ENCODE measurements around the gene DIAPH2.
A peak's percentile ranks its signal among the peaks of the same experiment; 100 is the strongest.

DIAPH2 gene

GRCh38 chrX:97539970-97540519, 855.4 kb downstream of the DIAPH2 start:
- Histone ChIP-seq H3K27ac (ENCODE audit: low read depth, low read length) (no peak overlapping the region), H3K9me3 (ENCODE audit: low read length) (no peaks in the 10 kb centered on the region), H3K27me3 (ENCODE audit: control insufficient read depth in 1 of 2, insufficient read depth in 2 of 2, low read length in 2 of 2) (no peaks in the 10 kb centered on the region), H3K9ac (ENCODE audit: low read length) (no peak overlapping the region), H3K36me3 (ENCODE audit: insufficient read depth, low read length) (no peaks in the 10 kb centered on the region), H3K4me3 (ENCODE audit: low read depth in 1 of 2, low read length in 2 of 2) (no peak overlapping the region), H3K4me1 (ENCODE audit: insufficient read depth, low read length) (no peaks in the 10 kb centered on the region)

GRCh38 chrX:97547877-97548578, 863.4 kb downstream of the DIAPH2 start:
- Histone ChIP-seq H3K9ac (ENCODE audit: low read length) (no peak overlapping the region), H3K4me1 (ENCODE audit: insufficient read depth, low read length) (no peaks in the 10 kb centered on the region), H3K4me3 (ENCODE audit: low read depth in 1 of 2, low read length in 2 of 2) (no peak overlapping the region), H3K9me3 (ENCODE audit: low read length) (no peaks in the 10 kb centered on the region), H3K27ac (ENCODE audit: low read depth, low read length) (no peak overlapping the region), H3K27me3 (ENCODE audit: control insufficient read depth in 1 of 2, insufficient read depth in 2 of 2, low read length in 2 of 2) (no peaks in the 10 kb centered on the region), H3K36me3 (ENCODE audit: insufficient read depth, low read length) (no peaks in the 10 kb centered on the region)

GRCh38 chrX:97551821-97552220, 867.2 kb downstream of the DIAPH2 start:
- H3K4me3 ChIP-seq (ENCODE audit: low read depth in 1 of 2, low read length in 2 of 2) = no peak overlapping the region
- no peaks in the 10 kb centered on the region for H3K9me3 ChIP-seq (ENCODE audit: low read length)
- H3K36me3 ChIP-seq (ENCODE audit: insufficient read depth, low read length) = no peaks in the 10 kb centered on the region
- no peaks in the 10 kb centered on the region for H3K27me3 ChIP-seq (ENCODE audit: control insufficient read depth in 1 of 2, insufficient read depth in 2 of 2, low read length in 2 of 2)
- no peak overlapping the region for H3K27ac ChIP-seq (ENCODE audit: low read depth, low read length)
- no peaks in the 10 kb centered on the region for H3K4me1 ChIP-seq (ENCODE audit: insufficient read depth, low read length)
- no peak overlapping the region for H3K9ac ChIP-seq (ENCODE audit: low read length)

- H3K9ac ChIP-seq (ENCODE audit: low read length) = no peak overlapping the region
Observed at GRCh38 chrX:97553833-97554232, 869.2 kb downstream of the DIAPH2 start.

GRCh38 chrX:97556359-97556758, 871.7 kb downstream of the DIAPH2 start:
- Histone ChIP-seq H3K27ac (ENCODE audit: low read depth, low read length) (no peak overlapping the region), H3K27me3 (ENCODE audit: control insufficient read depth in 1 of 2, insufficient read depth in 2 of 2, low read length in 2 of 2) (no peaks in the 10 kb centered on the region)

More at GRCh38 chrX:97553833-97554232, 869.2 kb downstream of the DIAPH2 start:
- Histone ChIP-seq H3K4me3 (ENCODE audit: low read depth in 1 of 2, low read length in 2 of 2) (no peak overlapping the region), H3K36me3 (ENCODE audit: insufficient read depth, low read length) (no peaks in the 10 kb centered on the region), H3K4me1 (ENCODE audit: insufficient read depth, low read length) (no peaks in the 10 kb centered on the region), H3K27ac (ENCODE audit: low read depth, low read length) (no peak overlapping the region), H3K27me3 (ENCODE audit: control insufficient read depth in 1 of 2, insufficient read depth in 2 of 2, low read length in 2 of 2) (no peaks in the 10 kb centered on the region), H3K9me3 (ENCODE audit: low read length) (no peaks in the 10 kb centered on the region)

GRCh38 chrX:97563531-97564133, 879.0 kb downstream of the DIAPH2 start:
- peak overlapping the region; percentile 26 for H3K27ac ChIP-seq (ENCODE audit: low read depth, low read length)
- no peaks in the 10 kb centered on the region for H3K9me3 ChIP-seq (ENCODE audit: low read length)
- no peaks in the 10 kb centered on the region for H3K36me3 ChIP-seq (ENCODE audit: insufficient read depth, low read length)
- no peaks in the 10 kb centered on the region for H3K27me3 ChIP-seq (ENCODE audit: control insufficient read depth in 1 of 2, insufficient read depth in 2 of 2, low read length in 2 of 2)
- peak overlapping the region; percentile 35 for H3K9ac ChIP-seq (ENCODE audit: low read length)
- H3K4me3 ChIP-seq (ENCODE audit: low read depth in 1 of 2, low read length in 2 of 2) = peak overlapping the region; percentile 52 to 64
- H3K4me1 ChIP-seq (ENCODE audit: insufficient read depth, low read length) = no peaks in the 10 kb centered on the region

More at GRCh38 chrX:97556359-97556758, 871.7 kb downstream of the DIAPH2 start:
- Histone ChIP-seq H3K4me3 (ENCODE audit: low read depth in 1 of 2, low read length in 2 of 2) (no peak overlapping the region), H3K36me3 (ENCODE audit: insufficient read depth, low read length) (no peaks in the 10 kb centered on the region), H3K9ac (ENCODE audit: low read length) (no peak overlapping the region), H3K9me3 (ENCODE audit: low read length) (no peaks in the 10 kb centered on the region), H3K4me1 (ENCODE audit: insufficient read depth, low read length) (no peaks in the 10 kb centered on the region)

- H3K36me3 ChIP-seq (ENCODE audit: insufficient read depth, low read length) = no peaks in the 10 kb centered on the region
Observed at GRCh38 chrX:97564496-97564895, 879.9 kb downstream of the DIAPH2 start.

GRCh38 chrX:97587171-97587570, 902.5 kb downstream of the DIAPH2 start:
- Histone ChIP-seq H3K27me3 (ENCODE audit: control insufficient read depth in 1 of 2, insufficient read depth in 2 of 2, low read length in 2 of 2) (peaks cover 0 to 5% of the 10 kb centered on the region in 2 donors), H3K36me3 (ENCODE audit: insufficient read depth, low read length) (no peaks in the 10 kb centered on the region), H3K9ac (ENCODE audit: low read length) (no peak overlapping the region), H3K4me3 (ENCODE audit: low read depth in 1 of 2, low read length in 2 of 2) (no peak overlapping the region), H3K27ac (ENCODE audit: low read depth, low read length) (no peak overlapping the region), H3K9me3 (ENCODE audit: low read length) (no peaks in the 10 kb centered on the region), H3K4me1 (ENCODE audit: insufficient read depth, low read length) (no peaks in the 10 kb centered on the region)

More at GRCh38 chrX:97564496-97564895, 879.9 kb downstream of the DIAPH2 start:
- H3K9me3 ChIP-seq (ENCODE audit: low read length) = no peaks in the 10 kb centered on the region
- H3K4me1 ChIP-seq (ENCODE audit: insufficient read depth, low read length) = no peaks in the 10 kb centered on the region
- H3K27me3 ChIP-seq (ENCODE audit: control insufficient read depth in 1 of 2, insufficient read depth in 2 of 2, low read length in 2 of 2) = no peaks in the 10 kb centered on the region
- no peak overlapping the region for H3K9ac ChIP-seq (ENCODE audit: low read length)
- H3K4me3 ChIP-seq (ENCODE audit: low read depth in 1 of 2, low read length in 2 of 2) = no peak overlapping the region
- H3K27ac ChIP-seq (ENCODE audit: low read depth, low read length) = no peak overlapping the region

- Histone ChIP-seq H3K4me3 (ENCODE audit: low read depth in 1 of 2, low read length in 2 of 2) (no peak overlapping the region), H3K27me3 (ENCODE audit: control insufficient read depth in 1 of 2, insufficient read depth in 2 of 2, low read length in 2 of 2) (peaks cover 0 to 5% of the 10 kb centered on the region in 2 donors), H3K4me1 (ENCODE audit: insufficient read depth, low read length) (no peaks in the 10 kb centered on the region), H3K36me3 (ENCODE audit: insufficient read depth, low read length) (no peaks in the 10 kb centered on the region), H3K27ac (ENCODE audit: low read depth, low read length) (no peak overlapping the region), H3K9me3 (ENCODE audit: low read length) (no peaks in the 10 kb centered on the region), H3K9ac (ENCODE audit: low read length) (no peak overlapping the region)
Observed at GRCh38 chrX:97594646-97595224, 910.1 kb downstream of the DIAPH2 start.

GRCh38 chrX:97597954-97598353, 913.3 kb downstream of the DIAPH2 start:
- Histone ChIP-seq H3K9ac (ENCODE audit: low read length) (no peak overlapping the region), H3K27me3 (ENCODE audit: control insufficient read depth in 1 of 2, insufficient read depth in 2 of 2, low read length in 2 of 2) (no peaks in the 10 kb centered on the region), H3K4me3 (ENCODE audit: low read depth in 1 of 2, low read length in 2 of 2) (no peak overlapping the region), H3K4me1 (ENCODE audit: insufficient read depth, low read length) (no peaks in the 10 kb centered on the region), H3K36me3 (ENCODE audit: insufficient read depth, low read length) (no peaks in the 10 kb centered on the region), H3K9me3 (ENCODE audit: low read length) (no peaks in the 10 kb centered on the region), H3K27ac (ENCODE audit: low read depth, low read length) (no peak overlapping the region)

GRCh38 chrX:97602465-97603258, 918.0 kb downstream of the DIAPH2 start:
- Histone ChIP-seq H3K9ac (ENCODE audit: low read length) (no peak overlapping the region), H3K36me3 (ENCODE audit: insufficient read depth, low read length) (no peaks in the 10 kb centered on the region), H3K9me3 (ENCODE audit: low read length) (no peaks in the 10 kb centered on the region), H3K27ac (ENCODE audit: low read depth, low read length) (no peak overlapping the region), H3K4me1 (ENCODE audit: insufficient read depth, low read length) (no peaks in the 10 kb centered on the region), H3K4me3 (ENCODE audit: low read depth in 1 of 2, low read length in 2 of 2) (no peak overlapping the region), H3K27me3 (ENCODE audit: control insufficient read depth in 1 of 2, insufficient read depth in 2 of 2, low read length in 2 of 2) (no peaks in the 10 kb centered on the region)
